Stimulated activated CD4-positive, alpha-beta T cell treated with anti-CD3 and anti-CD28 coated beads, Interleukin-15, amount 100 ng/mL, for 24 hours (primary cell): ENCODE results near the gene RUNX3.
A peak's percentile ranks its signal among the peaks of the same experiment; 100 is the strongest.

Source experiments
- DNase-seq: peaks from one replicate; pipeline ENCODE4 v3.0.0-alpha.2; 2020

RUNX3 gene

GRCh38 chr1:24945354-24946326 lies 15.6 kb upstream of the RUNX3 start:
- DNase-seq = no peak

- no peak for DNase-seq
Observed at GRCh38 chr1:24944318-24944717, 14.2 kb upstream of the RUNX3 start.

GRCh38 chr1:24942789-24943188 lies 12.7 kb upstream of the RUNX3 start:
- DNase-seq = no peak

- DNase-seq = no peak
Observed at GRCh38 chr1:24941564-24941963, 11.5 kb upstream of the RUNX3 start.

GRCh38 chr1:24940231-24940630 lies 10.2 kb upstream of the RUNX3 start:
- DNase-seq = no peak

GRCh38 chr1:24939675-24940193 lies 9.7 kb upstream of the RUNX3 start:
- no peak for DNase-seq

GRCh38 chr1:24939040-24939674 lies 9.1 kb upstream of the RUNX3 start:
- no peak for DNase-seq

- DNase-seq = no peak
Observed at GRCh38 chr1:24938276-24938675, 8.2 kb upstream of the RUNX3 start.

GRCh38 chr1:24936684-24937083 lies 6.6 kb upstream of the RUNX3 start:
- no peak for DNase-seq

- DNase-seq = peak; percentile 49
Observed at GRCh38 chr1:24935615-24936484, 5.8 kb upstream of the RUNX3 start.

- no peak for DNase-seq
Observed at GRCh38 chr1:24935196-24935526, 5.1 kb upstream of the RUNX3 start.

- no peak for DNase-seq
Observed at GRCh38 chr1:24934310-24935195, 4.5 kb upstream of the RUNX3 start.

- no peak for DNase-seq
Observed at GRCh38 chr1:24933468-24933867, 3.4 kb upstream of the RUNX3 start.

GRCh38 chr1:24932725-24933294 lies 2.7 kb upstream of the RUNX3 start:
- DNase-seq = no peak

- peak; percentile 77 for DNase-seq
Observed at GRCh38 chr1:24932284-24932683, 2.2 kb upstream of the RUNX3 start.

GRCh38 chr1:24931468-24932231 lies 1.6 kb upstream of the RUNX3 start:
- no peak for DNase-seq

- DNase-seq = no peak
Observed at GRCh38 chr1:24931146-24931467, 1.0 kb upstream of the RUNX3 start.

- DNase-seq = peak; percentile 60
Observed at GRCh38 chr1:24929398-24930259, 447 bp downstream of the RUNX3 start.

- peak; percentile 70 for DNase-seq
Observed at GRCh38 chr1:24928689-24929397, 1.2 kb downstream of the RUNX3 start.
